Jurkat, Clone E6-1 (cell line): ENCODE measurements around the gene ACAP3.

ENCODE experiments used
- DNase-seq: peaks from one replicate; pipeline ENCODE4 v3.0.0-alpha.2; 2011; ENCODE audit warnings: low read depth, low spot score
- H3K4me3 ChIP-seq: 2 replicates; pipeline ENCODE4 v1.5.1; 2011; ENCODE audit warnings: mild to moderate bottlenecking, low read length, control low read depth, moderate library complexity

The ACAP3 gene

DNA sequence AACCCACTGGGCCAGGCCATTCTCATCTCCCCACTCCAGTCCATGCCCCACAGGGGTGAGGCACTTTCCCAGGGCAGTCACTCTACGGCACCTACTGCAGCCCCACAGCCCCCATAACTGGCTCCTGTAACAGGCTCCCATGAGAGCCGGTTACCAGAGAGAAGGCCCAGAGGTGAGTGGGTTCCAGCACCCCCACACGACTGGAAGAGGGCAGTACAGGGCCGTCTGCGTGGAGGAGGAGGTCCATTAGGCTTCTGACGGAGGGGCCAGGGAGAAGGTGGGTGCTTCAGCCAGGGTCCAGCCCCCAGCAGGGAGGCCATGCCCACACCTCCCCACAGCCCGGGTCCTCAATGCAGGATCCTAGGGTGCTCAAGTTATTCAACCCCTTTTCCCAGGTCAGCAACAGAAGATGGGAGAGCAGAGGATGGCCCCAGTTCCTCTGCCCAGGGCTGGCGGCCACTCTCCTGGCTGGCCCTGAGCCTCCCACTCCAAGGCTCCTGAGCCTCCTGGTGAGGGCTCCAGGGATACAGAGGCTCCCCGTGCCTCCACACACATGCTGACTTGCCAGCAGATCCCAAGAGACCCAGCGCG lies 1.6 kb downstream of the ACAP3 start:
- DNase-seq, result no peak
- H3K4me3 ChIP-seq, result peak overlapping the region; percentile 81

- peak overlapping the region; percentile 81 for H3K4me3 ChIP-seq
- DNase-seq, result peak; percentile 62
These were observed 2.2 kb downstream of the ACAP3 start for GRCh38 chr1:1305300-1306069.

DNA sequence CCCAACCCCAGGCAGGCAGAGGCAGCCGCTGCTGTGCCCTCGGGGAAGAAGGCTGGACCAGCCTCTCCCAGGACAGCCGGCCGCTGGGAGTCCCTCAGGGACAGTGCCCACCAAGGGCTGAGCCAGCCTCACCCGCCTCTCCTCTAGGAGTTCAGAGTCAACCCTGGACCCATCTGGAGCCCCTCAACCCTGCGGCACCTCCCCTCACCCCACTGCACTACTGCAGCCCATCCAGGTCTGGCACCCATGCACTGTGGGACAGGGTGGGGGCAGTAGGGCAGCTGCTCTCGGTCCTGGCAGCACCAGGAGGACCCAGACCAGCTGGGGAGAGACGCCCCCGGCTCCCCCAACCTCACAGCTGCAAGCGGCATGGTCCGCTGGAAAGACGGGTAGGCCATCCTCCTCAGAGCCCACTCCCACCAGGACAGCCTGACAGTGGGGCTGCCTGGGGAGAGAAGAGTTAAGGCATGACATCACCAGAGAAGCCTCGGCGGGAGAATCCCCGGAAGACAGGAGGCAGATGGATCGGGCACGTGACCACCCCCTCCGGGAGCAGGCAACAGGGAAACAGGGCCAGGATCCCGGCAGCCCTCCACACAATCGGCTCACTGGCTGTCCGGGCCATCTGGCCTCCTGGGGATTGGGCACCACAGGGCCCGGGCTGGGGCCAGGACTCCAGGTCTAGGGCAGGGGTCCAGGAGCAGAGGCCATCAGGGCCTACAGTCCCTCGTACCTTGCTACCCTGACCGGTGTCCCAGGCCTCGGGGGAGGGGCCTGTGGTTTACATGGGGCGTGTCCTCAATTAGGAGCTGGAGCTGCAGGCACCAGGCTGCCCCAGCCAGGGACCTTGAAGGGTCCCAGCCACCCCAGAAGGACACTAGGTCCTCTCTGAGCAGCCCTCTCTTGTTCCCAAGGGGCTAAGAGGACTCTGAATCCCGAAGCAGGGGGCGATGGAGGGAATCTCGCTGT lies 3.1 kb downstream of the ACAP3 start:
- peak overlapping the region; percentile 81 for H3K4me3 ChIP-seq
- no peak for DNase-seq

- no peak for DNase-seq
These were observed 4.0 kb downstream of the ACAP3 start for GRCh38 chr1:1303736-1304135.

GRCh38 chr1:1302951-1303509 lies 4.7 kb downstream of the ACAP3 start:
- DNase-seq, result no peak

More at GRCh38 chr1:1303736-1304135, 4.0 kb downstream of the ACAP3 start:
- no peak overlapping the region for H3K4me3 ChIP-seq

GRCh38 chr1:1302006-1302430 lies 5.7 kb downstream of the ACAP3 start:
- no peak for DNase-seq
- no peak overlapping the region for H3K4me3 ChIP-seq

More at GRCh38 chr1:1302951-1303509, 4.7 kb downstream of the ACAP3 start:
- no peak overlapping the region for H3K4me3 ChIP-seq

- DNase-seq, result no peak
- H3K4me3 ChIP-seq, result no peak overlapping the region
These were observed 7.4 kb downstream of the ACAP3 start for GRCh38 chr1:1300352-1300739.

- H3K4me3 ChIP-seq, result no peak overlapping the region
- DNase-seq, result no peak
These were observed 7.9 kb downstream of the ACAP3 start for GRCh38 chr1:1299686-1300351.

DNA sequence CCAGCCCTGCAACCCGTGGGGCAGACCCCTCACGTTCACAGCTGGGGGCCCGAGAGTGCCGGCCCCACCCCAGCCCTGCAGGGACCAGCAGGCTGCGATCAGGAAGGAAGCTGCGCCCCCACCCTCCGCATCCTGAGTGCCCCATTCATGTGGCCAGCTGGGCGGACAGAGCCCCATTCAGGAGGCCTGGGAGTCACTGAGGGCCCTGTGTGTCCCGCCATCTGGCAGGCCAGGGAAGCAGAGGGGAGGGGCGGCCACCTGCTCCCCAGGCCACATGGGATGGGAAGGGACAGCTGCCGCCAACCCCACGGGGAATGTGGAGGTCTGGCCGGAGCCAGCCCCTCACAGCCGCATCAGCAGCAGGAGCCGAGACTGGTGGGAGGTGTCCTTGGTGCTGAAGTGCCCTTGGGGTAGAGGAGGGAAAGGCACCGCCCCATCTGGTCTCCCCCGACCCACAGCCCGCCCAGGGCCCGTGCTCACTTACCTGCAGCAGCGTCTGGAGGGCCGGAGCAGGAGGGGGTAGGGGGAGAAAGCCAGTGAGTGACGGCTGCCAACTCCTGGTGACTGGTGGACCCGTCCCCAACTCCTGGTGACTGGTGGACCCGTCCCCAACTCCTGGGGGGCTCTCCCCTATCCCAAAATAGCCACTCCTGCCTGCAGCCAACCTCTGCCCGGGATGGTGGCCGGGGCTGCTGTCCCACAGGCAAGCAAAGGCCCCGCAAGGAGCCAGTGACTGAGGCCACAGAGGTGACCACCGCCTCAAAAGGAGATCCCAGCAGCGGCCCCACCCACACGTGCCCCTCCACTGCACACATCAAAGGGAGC lies 8.7 kb downstream of the ACAP3 start:
- DNase-seq, result no peak
- no peak overlapping the region for H3K4me3 ChIP-seq

GRCh38 chr1:1297802-1298424 lies 9.8 kb downstream of the ACAP3 start:
- H3K4me3 ChIP-seq, result no peak overlapping the region
- no peak for DNase-seq

- no peak overlapping the region for H3K4me3 ChIP-seq
- no peak for DNase-seq
These were observed 11.4 kb downstream of the ACAP3 start for GRCh38 chr1:1296070-1297061.

DNA sequence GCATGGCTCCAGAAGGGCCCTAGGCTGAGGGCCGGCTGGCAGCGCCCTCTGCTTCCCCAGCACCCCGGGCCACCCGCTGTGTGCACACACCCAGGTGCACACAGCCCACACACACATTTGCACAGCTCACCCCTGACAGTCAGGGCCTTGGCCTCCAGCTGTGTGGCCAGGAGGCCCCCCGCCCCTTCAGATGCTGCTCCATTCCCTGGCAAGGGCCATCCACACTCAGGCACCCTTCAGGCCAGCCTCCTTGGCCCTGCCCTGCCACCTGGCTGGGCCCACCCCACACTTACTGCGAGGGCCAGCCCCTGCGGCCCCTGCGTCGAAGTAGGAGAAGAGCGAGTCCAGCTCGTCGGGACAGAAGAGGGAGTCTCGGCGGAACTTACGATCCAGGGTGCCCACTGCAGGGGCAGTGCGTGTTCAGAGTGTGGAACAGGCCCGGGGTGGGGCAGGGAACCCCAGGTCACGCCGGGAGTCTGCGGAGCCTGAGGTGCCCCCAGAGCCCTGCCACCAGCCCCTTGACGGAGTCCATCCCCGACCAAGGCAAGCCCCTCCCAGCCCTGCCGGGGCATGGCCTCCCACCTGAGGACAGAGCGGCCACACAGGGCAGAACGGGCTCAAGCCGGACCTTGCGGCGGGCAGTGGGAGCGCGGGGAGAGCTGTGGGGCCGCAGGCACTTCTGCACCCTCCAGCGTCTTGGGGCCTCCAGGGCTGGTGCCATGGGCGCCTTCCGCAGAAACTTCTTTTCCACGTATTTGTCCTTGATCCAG lies 12.4 kb downstream of the ACAP3 start:
- no peak for DNase-seq
- H3K4me3 ChIP-seq, result no peak overlapping the region

DNA sequence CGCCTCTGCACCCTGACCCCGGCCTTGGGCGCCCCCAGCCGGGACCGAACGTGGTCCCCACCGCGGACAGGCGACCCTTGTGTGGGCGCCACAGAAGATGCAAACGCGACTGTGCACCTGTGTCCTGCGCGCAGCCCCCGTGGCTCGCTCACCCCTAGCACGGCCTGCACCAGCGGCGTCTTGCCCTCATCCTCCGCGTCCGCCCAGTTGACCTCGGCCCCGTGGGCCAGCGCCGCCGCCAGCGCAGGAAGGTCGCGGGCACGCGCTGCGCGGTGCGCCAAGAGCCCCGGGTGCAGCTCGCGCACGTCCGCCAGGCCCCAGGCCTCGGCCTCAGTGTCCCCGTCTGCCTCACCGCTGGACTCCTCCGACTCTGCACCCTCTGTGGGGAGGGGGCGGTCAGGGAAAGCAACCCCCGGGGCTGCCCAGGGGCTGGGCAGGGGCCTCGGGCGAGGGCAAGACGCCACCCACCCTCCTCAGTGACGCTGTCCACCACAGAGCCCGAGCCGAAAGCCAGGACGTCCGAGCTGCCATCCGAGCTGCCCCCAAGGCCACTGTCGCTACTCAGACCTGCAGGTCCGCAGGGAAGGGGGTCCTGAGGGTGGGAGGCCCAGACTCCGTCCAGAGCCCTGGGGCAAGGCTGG lies 13.4 kb downstream of the ACAP3 start:
- DNase-seq, result no peak
- H3K4me3 ChIP-seq, result no peak overlapping the region

- DNase-seq, result no peak
- H3K4me3 ChIP-seq, result no peak overlapping the region
These were observed 14.2 kb downstream of the ACAP3 start for GRCh38 chr1:1293263-1294249.
